ENCODE results near the gene HAND2. TPM values are rescaled to one million over a fixed set of nuclear protein-coding genes. Genes with fewer than 3 reads are reported as not detected.

The HAND2 gene
- total RNA-seq, 1 donor from 2014 or later: 40.3 TPM

DNA sequence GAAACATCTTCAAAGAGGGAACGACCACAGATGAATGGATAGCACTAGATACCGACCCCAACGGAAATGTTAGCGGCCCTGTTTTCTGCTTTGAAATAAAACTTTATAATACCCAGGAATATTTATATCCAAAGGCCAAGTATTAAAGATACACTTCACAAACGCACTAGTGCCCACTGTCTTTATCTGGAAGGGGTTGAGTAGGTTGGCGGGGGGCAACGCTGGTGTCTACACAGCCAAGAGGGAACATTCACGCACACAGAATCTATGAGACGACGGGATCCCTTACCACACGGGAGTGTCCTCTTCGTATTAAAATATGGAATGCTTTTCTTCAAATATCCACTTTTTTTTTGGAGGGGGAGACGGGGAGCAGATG lies 3.3 kb downstream of the HAND2 start:
- Mint-ChIP-seq H3K4me1 (ENCODE audit: unreplicated experiment) (peaks cover 18% of the 10 kb centered on the region), H3K27me3 (peaks cover 92% of the 10 kb centered on the region), H3K4me3 (peak overlapping the region; percentile 98), H3K27ac (peak overlapping the region; percentile 80), H3K9me3 (no peaks in the 10 kb centered on the region), H3K36me3 (peaks cover 22% of the 10 kb centered on the region)
- TF ChIP-seq, protein P1, sequence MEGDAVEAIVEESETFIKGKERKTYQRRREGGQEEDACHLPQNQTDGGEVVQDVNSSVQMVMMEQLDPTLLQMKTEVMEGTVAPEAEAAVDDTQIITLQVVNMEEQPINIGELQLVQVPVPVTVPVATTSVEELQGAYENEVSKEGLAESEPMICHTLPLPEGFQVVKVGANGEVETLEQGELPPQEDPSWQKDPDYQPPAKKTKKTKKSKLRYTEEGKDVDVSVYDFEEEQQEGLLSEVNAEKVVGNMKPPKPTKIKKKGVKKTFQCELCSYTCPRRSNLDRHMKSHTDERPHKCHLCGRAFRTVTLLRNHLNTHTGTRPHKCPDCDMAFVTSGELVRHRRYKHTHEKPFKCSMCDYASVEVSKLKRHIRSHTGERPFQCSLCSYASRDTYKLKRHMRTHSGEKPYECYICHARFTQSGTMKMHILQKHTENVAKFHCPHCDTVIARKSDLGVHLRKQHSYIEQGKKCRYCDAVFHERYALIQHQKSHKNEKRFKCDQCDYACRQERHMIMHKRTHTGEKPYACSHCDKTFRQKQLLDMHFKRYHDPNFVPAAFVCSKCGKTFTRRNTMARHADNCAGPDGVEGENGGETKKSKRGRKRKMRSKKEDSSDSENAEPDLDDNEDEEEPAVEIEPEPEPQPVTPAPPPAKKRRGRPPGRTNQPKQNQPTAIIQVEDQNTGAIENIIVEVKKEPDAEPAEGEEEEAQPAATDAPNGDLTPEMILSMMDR (conservative IDR thresholded peaks at IDR 0.05): no peak
- DNase-seq (ENCODE audit: extremely low spot score, unreplicated experiment): no peak

GRCh38 chr4:173526027-173526482 lies 4.0 kb downstream of the HAND2 start:
- H3K27ac Mint-ChIP-seq: peak overlapping the region; percentile 85
- TF ChIP-seq, protein P1 (conservative IDR thresholded peaks at IDR 0.05): no peak
- H3K36me3 Mint-ChIP-seq: peaks cover 22% of the 10 kb centered on the region
- H3K4me3 Mint-ChIP-seq: peak overlapping the region; percentile 98
- no peak for DNase-seq (ENCODE audit: extremely low spot score, unreplicated experiment)
- H3K4me1 Mint-ChIP-seq (ENCODE audit: unreplicated experiment): peaks cover 21% of the 10 kb centered on the region
- H3K27me3 Mint-ChIP-seq: peaks cover 92% of the 10 kb centered on the region
- H3K9me3 Mint-ChIP-seq: no peaks in the 10 kb centered on the region

GRCh38 chr4:173525118-173526011 lies 4.7 kb downstream of the HAND2 start:
- H3K4me1 Mint-ChIP-seq (ENCODE audit: unreplicated experiment): peaks cover 23% of the 10 kb centered on the region
- DNase-seq (ENCODE audit: extremely low spot score, unreplicated experiment): no peak
- TF ChIP-seq, protein P1 (conservative IDR thresholded peaks at IDR 0.05): no peak
- H3K36me3 Mint-ChIP-seq: peaks cover 24% of the 10 kb centered on the region
- H3K27ac Mint-ChIP-seq: peak overlapping the region; percentile 85
- peaks cover 92% of the 10 kb centered on the region for H3K27me3 Mint-ChIP-seq
- H3K9me3 Mint-ChIP-seq: no peaks in the 10 kb centered on the region
- peak overlapping the region; percentile 98 for H3K4me3 Mint-ChIP-seq

- peaks cover 30% of the 10 kb centered on the region for H3K4me1 Mint-ChIP-seq (ENCODE audit: unreplicated experiment)
- no peak for DNase-seq (ENCODE audit: extremely low spot score, unreplicated experiment)
- H3K4me3 Mint-ChIP-seq: peak overlapping the region; percentile 98
Measured at GRCh38 chr4:173524218-173525117, 5.6 kb downstream of the HAND2 start.

GRCh38 chr4:173522951-173523395 lies 7.1 kb downstream of the HAND2 start:
- H3K9me3 Mint-ChIP-seq: no peaks in the 10 kb centered on the region
- H3K36me3 Mint-ChIP-seq: peaks cover 20% of the 10 kb centered on the region
- TF ChIP-seq, protein P1 (conservative IDR thresholded peaks at IDR 0.05): no peak
- H3K27me3 Mint-ChIP-seq: peaks cover 99% of the 10 kb centered on the region
- H3K4me1 Mint-ChIP-seq (ENCODE audit: unreplicated experiment): peaks cover 34% of the 10 kb centered on the region
- DNase-seq (ENCODE audit: extremely low spot score, unreplicated experiment): no peak
- H3K27ac Mint-ChIP-seq: peak overlapping the region; percentile 97
- peak overlapping the region; percentile 98 for H3K4me3 Mint-ChIP-seq

More at GRCh38 chr4:173524218-173525117, 5.6 kb downstream of the HAND2 start:
- no peaks in the 10 kb centered on the region for H3K9me3 Mint-ChIP-seq
- TF ChIP-seq, protein P1 (conservative IDR thresholded peaks at IDR 0.05): no peak
- H3K27ac Mint-ChIP-seq: peak overlapping the region; percentile 85
- H3K36me3 Mint-ChIP-seq: peaks cover 27% of the 10 kb centered on the region
- H3K27me3 Mint-ChIP-seq: peaks cover 93% of the 10 kb centered on the region

Measured in type B pancreatic cell (in vitro differentiated cells).